ENCODE data around the gene OVOL3.

The OVOL3 gene

DNA sequence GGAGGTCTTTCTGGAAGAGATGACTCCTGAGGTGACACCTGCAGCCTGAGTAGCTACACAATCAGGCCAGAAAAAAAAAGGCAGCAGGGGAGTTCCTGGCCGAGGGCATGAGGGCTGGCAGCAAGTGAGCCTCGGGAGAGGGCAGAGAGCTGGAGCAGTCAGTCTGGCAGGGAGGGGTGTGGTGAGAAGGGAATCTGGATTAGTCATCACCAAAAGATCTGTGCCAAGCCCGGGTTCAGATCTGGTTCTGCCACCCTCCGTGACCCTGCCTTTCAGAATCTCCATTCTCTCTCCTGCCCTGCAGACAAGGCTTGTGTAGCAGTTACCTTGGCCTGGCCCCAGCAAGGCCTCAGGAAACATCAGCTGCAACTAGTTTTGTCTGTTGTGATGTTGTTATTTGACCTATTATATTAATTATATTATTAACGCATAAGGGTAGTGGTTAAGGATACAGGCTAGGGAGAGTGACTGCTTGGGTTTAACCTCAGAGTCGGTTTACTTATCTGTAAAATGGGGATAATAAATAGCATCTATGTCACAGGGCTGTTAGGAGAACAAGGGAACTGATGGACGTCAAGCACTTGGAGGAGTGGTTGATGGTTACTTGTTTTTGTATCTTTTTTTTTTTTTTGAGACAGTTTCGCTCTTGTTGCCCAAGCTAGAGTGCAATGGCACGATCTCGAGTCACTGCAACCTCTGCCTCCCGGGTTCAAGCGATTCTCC lies 26.2 kb downstream of the OVOL3 start:
- peak in 3 of 4 experiments; percentile 28 to 39 (median 28) for DNase-seq

GRCh38 chr19:36139120-36139472 lies 28.2 kb downstream of the OVOL3 start:
- DNase-seq, result no peak

DNA sequence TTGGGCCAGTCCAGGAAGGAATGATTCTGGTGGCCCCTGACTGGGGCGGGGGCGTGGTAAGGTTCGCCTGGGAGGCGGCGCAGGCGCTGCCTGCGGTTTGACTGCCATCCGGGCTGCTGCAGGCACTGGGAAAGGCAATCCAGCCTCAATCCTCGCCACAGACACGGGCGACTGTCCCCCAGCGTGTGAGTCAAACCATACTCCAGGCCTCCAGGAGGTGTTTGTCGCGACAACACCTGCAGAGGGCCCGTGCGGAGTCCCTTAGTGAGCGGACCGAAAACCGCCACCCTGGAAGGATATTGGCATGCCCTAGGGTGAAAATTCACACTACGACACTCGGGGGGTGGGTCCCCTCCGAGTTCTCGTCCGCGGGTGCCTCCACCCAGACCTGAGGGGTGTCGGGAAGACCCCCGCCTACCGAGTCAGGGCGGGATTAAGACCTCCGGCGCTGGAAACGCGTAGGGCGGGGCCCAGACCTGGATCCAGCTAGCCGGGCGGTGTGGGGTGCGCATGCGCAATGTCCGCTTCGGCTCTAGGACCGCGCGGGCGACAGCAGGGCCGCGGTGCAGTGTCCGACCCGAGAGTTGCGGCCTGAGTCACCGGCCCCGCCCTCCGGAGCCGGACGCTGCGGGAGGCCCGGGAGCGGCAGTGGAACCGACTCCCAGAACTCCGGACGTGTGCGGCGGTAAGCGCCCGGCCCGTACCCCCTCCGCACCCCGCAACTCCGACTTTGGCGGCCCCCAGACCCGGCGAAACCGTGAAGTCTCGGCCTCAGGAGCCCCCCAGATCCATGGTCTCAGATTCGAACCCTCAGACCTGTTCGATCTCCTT lies 28.7 kb downstream of the OVOL3 start, which contains the start of gene CAPNS1:
Gene CAPNS1, plus strand, starts transcription at position 594 of the 831 bp plus-strand sequence. CDS start 946 bp downstream, outside the sequence.
- peak; percentile 98 to 99 (median 98) for DNase-seq

GRCh38 chr19:36140304-36141038 lies 29.5 kb downstream of the OVOL3 start:
- DNase-seq, result peak; percentile 17 to 44 (median 38)

DNA sequence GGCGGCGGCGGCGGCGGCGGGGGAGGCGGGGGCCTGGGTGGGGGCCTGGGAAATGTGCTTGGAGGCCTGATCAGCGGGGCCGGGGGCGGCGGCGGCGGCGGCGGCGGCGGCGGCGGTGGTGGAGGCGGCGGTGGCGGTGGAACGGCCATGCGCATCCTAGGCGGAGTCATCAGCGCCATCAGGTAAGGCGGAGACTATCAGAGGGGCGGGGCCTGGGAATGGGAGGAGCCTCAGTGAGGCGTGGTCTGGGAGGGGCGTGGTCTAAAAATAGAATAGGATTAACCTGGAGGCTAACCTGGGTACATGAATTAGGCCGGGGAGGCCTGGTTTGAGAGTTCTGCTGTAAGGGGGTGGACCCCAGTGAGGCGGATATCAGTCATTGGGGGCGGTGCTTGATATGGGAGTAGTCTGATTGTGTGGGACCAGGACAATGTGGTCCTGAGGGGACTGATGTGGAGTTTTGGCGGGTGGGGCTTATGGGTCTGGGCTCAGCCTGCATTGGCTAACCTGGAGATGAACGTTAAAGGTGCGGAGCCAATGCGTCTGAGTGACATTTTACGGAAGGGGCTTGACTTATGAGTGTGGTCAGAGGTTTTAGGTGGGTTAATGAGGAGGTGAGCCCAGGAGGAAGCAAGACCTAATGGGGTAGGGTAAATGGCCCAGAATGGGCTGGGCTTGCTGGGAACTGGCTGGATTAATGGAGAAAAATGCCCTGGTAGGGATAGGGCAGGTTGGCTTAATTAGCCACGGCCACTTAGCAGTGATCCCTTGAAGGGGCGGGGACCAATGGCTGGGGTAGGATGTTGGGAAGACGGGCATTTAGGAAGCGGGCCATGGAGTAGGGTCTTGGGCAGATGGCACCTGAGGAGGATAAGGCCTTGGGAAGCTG lies 30.3 kb downstream of the OVOL3 start:
- DNase-seq, result peak; percentile 85 to 93 (median 90)

DNA sequence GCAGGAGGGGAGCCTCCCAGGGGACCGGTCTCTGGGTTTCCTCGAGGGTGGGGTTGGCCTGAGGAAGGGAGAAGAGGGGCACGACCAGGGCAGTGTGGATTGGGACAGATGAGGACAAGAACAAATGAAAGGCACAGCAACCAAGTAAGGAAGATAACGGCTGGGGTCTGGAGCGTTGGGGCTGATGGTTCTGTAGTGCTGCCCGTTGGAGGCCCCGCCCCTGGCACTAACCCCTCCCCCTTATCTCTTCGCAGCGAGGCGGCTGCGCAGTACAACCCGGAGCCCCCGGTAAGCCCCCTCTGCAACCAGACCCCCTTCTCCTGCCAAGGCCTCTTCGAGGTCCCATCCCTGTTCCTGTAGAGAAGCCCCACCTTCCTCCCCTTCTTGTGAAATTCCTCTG lies 31.1 kb downstream of the OVOL3 start:
- DNase-seq, result no peak

GRCh38 chr19:36142496-36142895 lies 31.6 kb downstream of the OVOL3 start:
- DNase-seq, result no peak

GRCh38 chr19:36144624-36145023 lies 33.7 kb downstream of the OVOL3 start:
- no peak for DNase-seq

DNA sequence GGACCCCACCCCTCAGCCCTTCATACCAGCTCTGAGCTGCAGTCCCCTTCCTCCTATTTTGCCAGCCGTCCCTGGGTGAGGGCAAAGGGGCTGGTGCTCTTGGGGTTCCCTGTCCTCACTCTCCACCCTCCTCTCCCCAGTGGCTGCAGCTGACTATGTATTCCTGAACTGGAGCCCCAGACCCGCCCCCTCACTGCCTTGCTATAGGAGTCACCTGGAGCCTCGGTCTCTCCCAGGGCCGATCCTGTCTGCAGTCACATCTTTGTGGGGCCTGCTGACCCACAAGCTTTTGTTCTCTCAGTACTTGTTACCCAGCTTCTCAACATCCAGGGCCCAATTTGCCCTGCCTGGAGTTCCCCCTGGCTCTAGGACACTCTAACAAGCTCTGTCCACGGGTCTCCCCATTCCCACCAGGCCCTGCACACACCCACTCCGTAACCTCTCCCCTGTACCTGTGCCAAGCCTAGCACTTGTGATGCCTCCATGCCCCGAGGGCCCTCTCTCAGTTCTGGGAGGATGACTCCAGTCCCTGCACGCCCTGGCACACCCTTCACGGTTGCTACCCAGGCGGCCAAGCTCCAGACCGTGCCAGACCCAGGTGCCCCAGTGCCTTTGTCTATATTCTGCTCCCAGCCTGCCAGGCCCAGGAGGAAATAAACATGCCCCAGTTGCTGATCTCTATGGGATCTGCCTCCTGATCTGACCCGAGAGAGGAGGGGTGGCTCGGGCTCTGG lies 38.9 kb downstream of the OVOL3 start:
- no peak for DNase-seq

DNA sequence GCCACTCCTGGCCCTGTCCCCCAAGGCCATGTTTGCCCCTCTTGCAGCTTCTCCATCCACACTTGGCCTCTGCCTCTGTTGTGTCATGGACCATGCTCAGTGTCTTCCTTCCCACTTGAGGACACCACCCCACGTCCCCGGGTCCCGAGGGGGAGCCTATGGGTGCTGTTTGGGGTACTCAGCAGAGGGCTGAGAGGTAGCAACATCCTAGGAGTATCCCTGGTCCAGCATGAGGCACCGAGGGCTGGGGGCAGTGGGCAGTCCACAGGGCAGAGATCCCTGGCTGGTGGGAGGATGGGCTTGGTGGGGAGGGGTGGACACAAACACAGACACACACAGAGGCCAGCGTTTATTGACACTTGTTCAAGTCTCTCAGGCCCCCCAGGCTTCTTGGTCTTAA lies 39.6 kb downstream of the OVOL3 start:
- no peak for DNase-seq

GRCh38 chr19:36151144-36152018 lies 40.4 kb downstream of the OVOL3 start:
- DNase-seq, result no peak

- DNase-seq, result no peak
Measured at GRCh38 chr19:36152019-36152351, 41.0 kb downstream of the OVOL3 start.

DNA sequence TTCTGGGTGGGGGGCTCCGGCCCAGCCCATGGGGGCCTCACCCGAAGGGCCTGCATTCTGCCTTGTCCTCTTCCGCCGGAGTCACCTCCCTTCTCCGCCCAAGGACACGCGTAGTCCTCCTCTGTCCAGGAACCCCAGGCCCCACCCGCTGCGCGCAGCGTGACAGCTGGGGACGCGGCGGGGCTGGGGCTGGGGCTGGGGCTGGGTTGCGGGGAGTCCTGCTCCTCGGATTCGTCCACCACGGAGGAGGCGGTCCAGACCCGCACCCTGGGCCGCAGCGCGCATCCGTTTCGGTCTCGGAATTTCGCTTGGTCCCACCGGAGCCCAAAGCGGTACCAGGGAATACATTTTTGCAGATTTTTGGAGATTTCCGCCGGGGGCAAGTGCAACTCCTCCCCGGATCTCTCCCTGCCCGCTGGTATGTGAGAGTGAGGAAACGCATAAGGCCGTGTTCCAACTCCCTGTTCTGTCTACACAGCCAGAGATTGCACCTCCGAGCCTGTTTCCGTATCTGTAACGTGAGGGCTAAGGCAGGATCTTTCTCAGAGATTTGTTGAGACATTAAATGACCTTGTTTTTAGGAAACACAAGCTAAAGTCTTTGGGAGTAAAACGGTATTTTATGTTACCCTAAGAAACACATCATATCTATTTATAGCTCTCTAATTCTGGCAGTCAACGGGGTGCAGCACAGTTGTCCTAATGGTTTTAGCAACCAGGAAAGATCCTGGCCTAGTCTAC lies 41.6 kb downstream of the OVOL3 start, which contains the start of gene COX7A1:
Gene COX7A1, minus strand, starts transcription at position 96 of the 740 bp plus-strand sequence. Its CDS starts 40 bp downstream, at position 56.
- peak in 2 of 4 experiments; percentile 13 to 25 for DNase-seq

GRCh38 chr19:36153126-36153525 lies 42.2 kb downstream of the OVOL3 start:
- DNase-seq, result no peak

GRCh38 chr19:36160821-36161596 lies 50.1 kb downstream of the OVOL3 start:
- no peak for DNase-seq
